HEK293 (cell line): ENCODE data around the gene UVSSA.
"Not testable (repeated sequence)": the region's sequence is repeated elsewhere in the genome, so short reads cannot be mapped to it uniquely, and the experiment has no call there.

Experiments
- PRDM1 ChIP-seq: fragments of 450-650 bp; formaldehyde crosslinking; IDR thresholded peaks from 2 replicates; pipeline ENCODE4; 2016; ENCODE audit warnings: missing biosample characterization, missing genetic modification characterization
- SALL2 ChIP-seq: fragments of 450-650 bp; formaldehyde crosslinking; IDR thresholded peaks from 2 replicates; pipeline ENCODE4 v1.5.0; 2017; ENCODE audit warnings: missing biosample characterization, mild to moderate bottlenecking, missing genetic modification characterization, borderline replicate concordance
- SETDB1 ChIP-seq: IDR thresholded peaks from one replicate; pipeline ENCODE4 v1.6.1; 2017; ENCODE audit warnings: mild to moderate bottlenecking, low read length, moderate library complexity, mixed read lengths; ENCODE audit not compliant: insufficient read length
- SP2 ChIP-seq: fragments of 450-650 bp; formaldehyde crosslinking; IDR thresholded peaks from 2 replicates; pipeline ENCODE4 v1.5.1; 2016; ENCODE audit warnings: missing biosample characterization, missing genetic modification characterization
- ZNF121 ChIP-seq: fragments of 450-650 bp; formaldehyde crosslinking; IDR thresholded peaks from 2 replicates; pipeline ENCODE4 v1.5.1; 2016; ENCODE audit warnings: missing biosample characterization, missing genetic modification characterization
- ZNF514 ChIP-seq: fragments of 450-650 bp; formaldehyde crosslinking; IDR thresholded peaks from 2 replicates; pipeline ENCODE4 v1.5.1; 2016; ENCODE audit warnings: missing biosample characterization, missing genetic modification characterization
- ZNF600 ChIP-seq: fragments of 450-650 bp; formaldehyde crosslinking; IDR thresholded peaks from 2 replicates; pipeline ENCODE4 v1.5.1; 2016; ENCODE audit warnings: missing biosample characterization, missing genetic modification characterization
- TF ChIP-seq, protein P1 (sequence below): fragments of 450-650 bp; formaldehyde crosslinking; IDR thresholded peaks from 2 replicates; pipeline ENCODE4 v1.5.1; 2016; ENCODE audit warnings: missing biosample characterization, missing genetic modification characterization
- TF ChIP-seq, protein P2 (sequence below): fragments of 450-650 bp; formaldehyde crosslinking; IDR thresholded peaks from 2 replicates; pipeline ENCODE4 v1.5.1; 2016; ENCODE audit warnings: missing biosample characterization, missing genetic modification characterization
- TF ChIP-seq, protein P3 (sequence below): fragments of 450-650 bp; formaldehyde crosslinking; IDR thresholded peaks from 2 replicates; pipeline ENCODE4 v1.5.1; 2016; ENCODE audit warnings: missing biosample characterization, missing genetic modification characterization

DNA sequence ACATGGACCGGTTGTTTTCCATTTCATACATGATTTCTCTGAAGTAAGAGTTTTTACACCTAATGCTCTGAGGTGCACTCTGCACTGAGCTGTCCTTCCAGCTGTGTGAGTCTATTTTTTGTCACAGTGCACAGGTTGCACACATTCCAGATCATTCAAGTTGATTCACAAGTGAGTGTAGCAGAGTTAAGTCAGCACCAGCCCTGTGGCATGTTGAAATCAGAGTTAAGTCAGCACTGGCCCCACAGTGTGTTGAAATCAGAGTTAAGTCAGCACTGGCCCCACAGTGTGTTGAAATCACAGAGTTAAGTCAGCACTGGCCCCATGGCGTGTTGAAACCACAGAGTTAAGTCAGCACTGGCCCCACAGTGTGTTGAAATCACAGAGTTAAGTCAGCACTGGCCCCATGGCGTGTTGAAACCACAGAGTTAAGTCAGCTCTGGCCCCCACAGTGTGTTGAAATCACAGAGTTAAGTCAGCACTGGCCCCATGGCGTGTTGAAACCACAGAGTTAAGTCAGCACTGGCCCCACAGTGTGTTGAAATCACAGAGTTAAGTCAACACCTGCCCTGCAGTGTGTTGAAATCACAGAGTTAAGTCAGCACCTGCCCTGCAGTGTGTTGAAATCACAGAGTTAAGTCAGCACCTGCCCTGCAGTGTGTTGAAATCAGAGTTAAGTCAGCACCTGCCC is 11.7 kb upstream of the UVSSA start:
- not testable (repeated sequence) for TF ChIP-seq SALL2 (tag by site-specific recombination); PRDM1; SETDB1; SP2; ZNF600 (tag by site-specific recombination); ZNF514 (tag by site-specific recombination); ZNF121 (tag by site-specific recombination)
- TF ChIP-seq, protein P1, sequence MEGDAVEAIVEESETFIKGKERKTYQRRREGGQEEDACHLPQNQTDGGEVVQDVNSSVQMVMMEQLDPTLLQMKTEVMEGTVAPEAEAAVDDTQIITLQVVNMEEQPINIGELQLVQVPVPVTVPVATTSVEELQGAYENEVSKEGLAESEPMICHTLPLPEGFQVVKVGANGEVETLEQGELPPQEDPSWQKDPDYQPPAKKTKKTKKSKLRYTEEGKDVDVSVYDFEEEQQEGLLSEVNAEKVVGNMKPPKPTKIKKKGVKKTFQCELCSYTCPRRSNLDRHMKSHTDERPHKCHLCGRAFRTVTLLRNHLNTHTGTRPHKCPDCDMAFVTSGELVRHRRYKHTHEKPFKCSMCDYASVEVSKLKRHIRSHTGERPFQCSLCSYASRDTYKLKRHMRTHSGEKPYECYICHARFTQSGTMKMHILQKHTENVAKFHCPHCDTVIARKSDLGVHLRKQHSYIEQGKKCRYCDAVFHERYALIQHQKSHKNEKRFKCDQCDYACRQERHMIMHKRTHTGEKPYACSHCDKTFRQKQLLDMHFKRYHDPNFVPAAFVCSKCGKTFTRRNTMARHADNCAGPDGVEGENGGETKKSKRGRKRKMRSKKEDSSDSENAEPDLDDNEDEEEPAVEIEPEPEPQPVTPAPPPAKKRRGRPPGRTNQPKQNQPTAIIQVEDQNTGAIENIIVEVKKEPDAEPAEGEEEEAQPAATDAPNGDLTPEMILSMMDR (tag by site-specific recombination): not testable (repeated sequence)
- TF ChIP-seq, protein P2, sequence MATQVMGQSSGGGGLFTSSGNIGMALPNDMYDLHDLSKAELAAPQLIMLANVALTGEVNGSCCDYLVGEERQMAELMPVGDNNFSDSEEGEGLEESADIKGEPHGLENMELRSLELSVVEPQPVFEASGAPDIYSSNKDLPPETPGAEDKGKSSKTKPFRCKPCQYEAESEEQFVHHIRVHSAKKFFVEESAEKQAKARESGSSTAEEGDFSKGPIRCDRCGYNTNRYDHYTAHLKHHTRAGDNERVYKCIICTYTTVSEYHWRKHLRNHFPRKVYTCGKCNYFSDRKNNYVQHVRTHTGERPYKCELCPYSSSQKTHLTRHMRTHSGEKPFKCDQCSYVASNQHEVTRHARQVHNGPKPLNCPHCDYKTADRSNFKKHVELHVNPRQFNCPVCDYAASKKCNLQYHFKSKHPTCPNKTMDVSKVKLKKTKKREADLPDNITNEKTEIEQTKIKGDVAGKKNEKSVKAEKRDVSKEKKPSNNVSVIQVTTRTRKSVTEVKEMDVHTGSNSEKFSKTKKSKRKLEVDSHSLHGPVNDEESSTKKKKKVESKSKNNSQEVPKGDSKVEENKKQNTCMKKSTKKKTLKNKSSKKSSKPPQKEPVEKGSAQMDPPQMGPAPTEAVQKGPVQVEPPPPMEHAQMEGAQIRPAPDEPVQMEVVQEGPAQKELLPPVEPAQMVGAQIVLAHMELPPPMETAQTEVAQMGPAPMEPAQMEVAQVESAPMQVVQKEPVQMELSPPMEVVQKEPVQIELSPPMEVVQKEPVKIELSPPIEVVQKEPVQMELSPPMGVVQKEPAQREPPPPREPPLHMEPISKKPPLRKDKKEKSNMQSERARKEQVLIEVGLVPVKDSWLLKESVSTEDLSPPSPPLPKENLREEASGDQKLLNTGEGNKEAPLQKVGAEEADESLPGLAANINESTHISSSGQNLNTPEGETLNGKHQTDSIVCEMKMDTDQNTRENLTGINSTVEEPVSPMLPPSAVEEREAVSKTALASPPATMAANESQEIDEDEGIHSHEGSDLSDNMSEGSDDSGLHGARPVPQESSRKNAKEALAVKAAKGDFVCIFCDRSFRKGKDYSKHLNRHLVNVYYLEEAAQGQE (tag by site-specific recombination): not testable (repeated sequence)
- TF ChIP-seq, protein P3, sequence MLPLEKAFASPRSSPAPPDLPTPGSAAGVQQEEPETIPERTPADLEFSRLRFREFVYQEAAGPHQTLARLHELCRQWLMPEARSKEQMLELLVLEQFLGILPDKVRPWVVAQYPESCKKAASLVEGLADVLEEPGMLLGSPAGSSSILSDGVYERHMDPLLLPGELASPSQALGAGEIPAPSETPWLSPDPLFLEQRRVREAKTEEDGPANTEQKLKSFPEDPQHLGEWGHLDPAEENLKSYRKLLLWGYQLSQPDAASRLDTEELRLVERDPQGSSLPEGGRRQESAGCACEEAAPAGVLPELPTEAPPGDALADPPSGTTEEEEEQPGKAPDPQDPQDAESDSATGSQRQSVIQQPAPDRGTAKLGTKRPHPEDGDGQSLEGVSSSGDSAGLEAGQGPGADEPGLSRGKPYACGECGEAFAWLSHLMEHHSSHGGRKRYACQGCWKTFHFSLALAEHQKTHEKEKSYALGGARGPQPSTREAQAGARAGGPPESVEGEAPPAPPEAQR (tag by site-specific recombination): not testable (repeated sequence)
